A673 (cell line): ENCODE results near the gene CCRL2.

ENCODE experiments used
- EZH2 ChIP-seq: fragments of 200-600 bp; sonication (generic); IDR thresholded peaks from 2 replicates; pipeline ENCODE4 v1.6.1; 2017; ENCODE audit warnings: borderline replicate concordance, low read depth, mild to moderate bottlenecking, mixed read lengths, antibody characterized with exemption, low read length; ENCODE audit not compliant: poor library complexity, severe bottlenecking
- TF ChIP-seq, protein P1 (sequence below): fragments of 300-800, 200-600 bp; sonication (generic); conservative IDR thresholded peaks from 2 replicates; pipeline ENCODE4 v1.5.1; 2017; ENCODE audit warnings: low read depth, mild to moderate bottlenecking, antibody characterized with exemption, low read length, moderate library complexity, mixed read lengths

- TF ChIP-seq, protein P1, sequence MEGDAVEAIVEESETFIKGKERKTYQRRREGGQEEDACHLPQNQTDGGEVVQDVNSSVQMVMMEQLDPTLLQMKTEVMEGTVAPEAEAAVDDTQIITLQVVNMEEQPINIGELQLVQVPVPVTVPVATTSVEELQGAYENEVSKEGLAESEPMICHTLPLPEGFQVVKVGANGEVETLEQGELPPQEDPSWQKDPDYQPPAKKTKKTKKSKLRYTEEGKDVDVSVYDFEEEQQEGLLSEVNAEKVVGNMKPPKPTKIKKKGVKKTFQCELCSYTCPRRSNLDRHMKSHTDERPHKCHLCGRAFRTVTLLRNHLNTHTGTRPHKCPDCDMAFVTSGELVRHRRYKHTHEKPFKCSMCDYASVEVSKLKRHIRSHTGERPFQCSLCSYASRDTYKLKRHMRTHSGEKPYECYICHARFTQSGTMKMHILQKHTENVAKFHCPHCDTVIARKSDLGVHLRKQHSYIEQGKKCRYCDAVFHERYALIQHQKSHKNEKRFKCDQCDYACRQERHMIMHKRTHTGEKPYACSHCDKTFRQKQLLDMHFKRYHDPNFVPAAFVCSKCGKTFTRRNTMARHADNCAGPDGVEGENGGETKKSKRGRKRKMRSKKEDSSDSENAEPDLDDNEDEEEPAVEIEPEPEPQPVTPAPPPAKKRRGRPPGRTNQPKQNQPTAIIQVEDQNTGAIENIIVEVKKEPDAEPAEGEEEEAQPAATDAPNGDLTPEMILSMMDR = no peak
- no peak for TF ChIP-seq EZH2
These were observed 11.0 kb downstream of the CCRL2 start for GRCh38 chr3:46417841-46418611.
